HG03039 (cell line): ENCODE data around the gene NHSL1.
"Not testable (repeated sequence)": the region's sequence is repeated elsewhere in the genome, so short reads cannot be mapped to it uniquely, and the experiment has no call there.

Experiments
- ATAC-seq: cut with Tn5 transposase; IDR thresholded peaks from one replicate; pipeline ENCODE4 v1.9.1; 2021; ENCODE audit warnings: mild to moderate bottlenecking, moderate library complexity; ENCODE audit not compliant: unreplicated experiment

Gene NHSL1

DNA sequence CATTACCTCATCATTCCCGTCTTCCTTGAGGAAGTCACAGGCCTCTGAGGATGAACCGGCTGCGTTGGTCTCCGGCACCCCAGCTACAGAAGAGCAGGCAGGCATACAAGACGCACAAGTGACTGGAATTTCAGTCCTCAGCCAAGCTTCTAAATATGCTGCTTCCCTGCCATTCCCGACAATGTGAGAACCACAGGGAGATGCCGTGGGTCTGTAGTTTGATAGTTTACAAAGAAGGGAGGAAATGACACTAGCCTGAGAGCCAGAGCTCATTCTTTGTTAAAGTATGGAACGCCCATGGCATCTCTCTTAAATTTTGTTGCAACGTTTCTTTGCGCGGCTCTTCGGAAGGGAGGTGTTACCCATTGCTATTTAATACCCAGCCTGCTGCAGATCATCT is 69.5 kb downstream of the NHSL1 start:
- no peak for ATAC-seq

DNA sequence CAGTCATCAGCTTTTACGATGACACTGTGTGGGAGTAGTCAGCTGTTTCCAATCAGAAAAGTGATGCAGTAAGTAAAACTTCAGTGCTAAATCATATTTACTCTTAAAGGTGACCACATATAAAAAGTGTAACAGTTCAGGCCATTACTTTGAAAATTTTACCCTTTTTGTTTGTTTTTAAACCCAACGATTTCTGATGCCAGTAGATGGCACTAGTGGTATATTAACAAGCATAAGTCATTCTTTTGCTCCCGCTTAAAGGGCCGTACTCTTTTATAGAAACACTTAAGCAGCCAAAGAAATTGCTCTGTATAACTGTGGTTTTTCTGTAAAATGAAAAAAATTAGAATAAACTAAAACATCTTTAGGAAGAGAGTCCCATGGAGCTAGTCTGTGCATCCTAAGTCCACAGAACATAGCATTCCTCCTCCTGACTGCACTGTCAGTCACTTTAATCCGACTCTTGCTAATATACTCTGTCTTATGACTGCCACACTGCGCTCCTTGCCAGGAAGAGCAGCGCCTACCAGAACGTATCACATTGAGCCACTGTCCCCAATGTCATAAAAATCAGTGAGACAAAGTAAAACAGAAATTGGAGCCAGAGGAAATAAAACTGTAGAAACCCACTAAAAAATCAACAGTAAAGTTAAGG is 70.2 kb downstream of the NHSL1 start:
- no peak for ATAC-seq

DNA sequence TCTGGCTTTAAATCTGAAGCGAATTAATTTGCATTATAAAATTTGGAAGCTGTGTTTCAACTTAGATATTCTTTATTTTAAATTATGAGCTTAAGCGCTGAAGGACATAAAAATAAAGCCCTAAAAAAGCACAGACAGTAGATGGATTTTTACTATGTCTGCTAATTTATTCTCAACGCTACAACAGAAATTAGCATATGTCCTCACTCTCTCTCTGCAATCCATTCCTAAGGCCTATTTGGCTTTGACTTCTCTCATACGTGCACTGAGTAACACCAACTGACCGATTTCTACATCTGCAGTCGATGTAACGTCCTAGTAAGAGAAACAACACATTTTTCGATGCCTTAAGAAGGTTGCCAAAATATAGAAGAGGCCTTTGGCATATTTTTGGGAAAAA is 71.6 kb downstream of the NHSL1 start:
- no peak for ATAC-seq

DNA sequence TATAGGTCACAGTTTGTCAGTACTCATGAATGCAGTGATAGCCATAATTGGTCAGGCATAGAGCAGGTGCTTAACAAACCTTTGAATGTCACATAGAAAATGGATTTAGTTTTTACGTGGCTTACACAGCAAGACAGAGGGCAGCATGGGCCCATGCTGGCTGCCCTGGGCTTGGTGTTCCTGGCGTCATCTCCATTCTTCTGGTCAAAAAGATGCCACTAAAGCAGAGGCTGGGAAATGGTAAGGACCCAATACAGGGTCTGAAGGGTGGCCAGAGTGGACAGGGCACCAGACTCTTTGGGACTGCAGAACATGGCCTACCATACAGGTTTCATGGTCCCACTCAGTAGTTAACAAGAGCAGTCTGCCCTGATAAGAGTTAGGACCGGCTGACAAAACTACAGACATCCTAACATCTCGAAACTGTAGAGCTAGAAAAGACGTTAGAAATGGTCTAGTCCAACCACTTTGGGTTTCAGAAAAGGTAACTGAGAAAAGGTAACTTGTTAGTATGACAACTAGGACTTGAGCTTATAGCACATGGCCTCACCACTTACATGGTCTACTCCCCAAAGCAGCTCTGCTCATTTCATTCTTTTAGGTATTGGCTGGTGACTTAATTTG is 72.7 kb downstream of the NHSL1 start:
- no peak for ATAC-seq

DNA sequence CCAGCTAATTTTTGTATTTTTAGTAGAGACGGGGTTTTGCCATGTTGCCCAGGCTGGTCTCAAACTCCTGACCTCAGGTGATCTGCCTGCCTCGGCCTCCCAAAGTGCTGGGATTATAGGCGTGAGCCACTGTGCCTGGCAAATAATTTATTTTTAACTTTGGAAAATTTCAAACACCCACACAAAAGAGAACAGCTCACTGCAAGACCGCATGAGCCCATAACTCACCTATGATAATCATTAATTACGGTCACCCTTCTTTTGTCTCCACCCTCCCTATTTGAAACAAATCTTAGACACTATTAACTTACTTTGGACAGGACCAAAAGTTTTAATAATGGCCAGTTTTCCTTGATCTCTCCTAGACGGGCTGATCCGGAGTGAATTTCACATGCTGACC is 74.0 kb downstream of the NHSL1 start:
- ATAC-seq, result not testable (repeated sequence)

DNA sequence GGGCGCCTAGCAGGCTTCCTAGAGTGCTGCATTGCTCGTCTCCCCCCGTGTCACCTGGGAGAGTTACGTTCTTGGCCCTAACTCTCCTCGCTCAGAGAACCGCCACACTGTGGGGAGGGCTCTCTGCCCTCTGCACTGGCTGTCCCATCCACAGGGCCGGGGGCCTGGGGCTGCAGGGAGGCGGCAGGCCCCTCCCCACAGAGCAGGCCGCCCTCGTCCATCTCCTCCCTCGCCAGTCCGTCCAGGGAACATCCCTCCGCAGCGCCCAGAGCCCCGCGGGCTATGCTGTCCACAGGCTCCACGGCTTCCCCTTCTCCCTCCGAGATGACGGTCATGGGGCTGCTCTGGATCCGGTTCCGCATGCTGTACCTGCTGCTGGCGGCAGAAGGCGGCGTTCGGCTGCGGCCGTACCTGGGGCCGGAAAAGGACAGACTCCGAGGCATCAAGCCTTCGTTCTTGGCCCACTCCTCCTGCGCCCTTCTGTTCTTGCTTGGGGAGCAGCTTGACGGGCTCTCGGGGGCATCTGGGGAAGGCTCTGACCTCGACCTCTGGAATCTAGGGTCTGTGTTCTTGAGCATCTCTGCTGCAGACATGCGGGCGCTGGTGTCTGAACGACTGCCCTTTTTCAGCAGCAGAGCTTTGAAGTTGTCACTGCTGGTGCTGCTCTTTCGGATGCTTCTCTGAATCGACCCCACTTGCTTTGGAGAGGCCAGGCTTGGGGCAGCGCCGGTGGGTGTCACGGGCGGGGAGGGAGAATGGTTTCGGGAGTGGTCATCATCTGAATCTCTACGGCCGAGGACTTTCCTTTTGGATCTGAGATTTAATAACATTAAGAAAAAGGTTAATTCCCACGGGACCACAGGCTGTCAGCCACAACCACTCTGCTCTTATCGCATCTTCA is 75.0 kb downstream of the NHSL1 start:
- ATAC-seq, result no peak

DNA sequence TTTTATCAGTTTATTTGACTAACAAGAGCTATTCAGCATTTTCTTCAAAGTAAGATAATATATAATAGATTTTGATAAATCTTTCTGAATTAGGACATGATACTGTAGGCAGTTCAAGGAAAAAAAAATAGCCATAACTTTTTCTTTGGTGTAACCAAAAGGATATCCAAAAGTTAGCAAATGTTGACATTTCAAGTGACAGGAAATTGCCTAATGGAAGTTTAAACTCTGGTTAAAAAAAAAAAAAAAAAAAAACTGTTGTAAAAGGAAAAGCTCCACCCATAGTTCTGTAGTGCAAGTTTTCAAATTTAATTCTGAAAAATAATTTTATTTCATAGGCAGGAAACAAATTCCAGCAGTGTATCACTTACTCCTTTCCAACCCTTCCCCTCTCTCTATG is 76.4 kb downstream of the NHSL1 start:
- no peak for ATAC-seq

DNA sequence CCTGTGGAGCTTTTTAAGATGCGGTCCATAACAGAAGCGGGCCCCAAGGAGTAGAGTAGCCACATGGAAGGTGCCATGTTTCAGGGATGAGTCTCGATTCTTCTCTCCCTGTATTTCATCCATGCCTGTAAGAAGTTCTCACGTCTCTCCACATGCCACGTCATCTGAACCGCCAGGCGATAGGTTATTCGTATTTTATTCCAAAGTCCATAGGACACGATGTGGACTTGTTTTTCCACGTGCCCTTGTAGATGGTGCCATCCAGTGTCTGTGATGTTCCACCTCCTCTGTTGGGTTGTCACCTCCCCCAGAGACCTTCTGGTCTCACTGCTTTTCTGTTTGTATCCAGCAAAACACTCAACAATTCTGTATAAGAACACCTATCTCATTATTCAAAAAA is 77.7 kb downstream of the NHSL1 start:
- ATAC-seq, result no peak

DNA sequence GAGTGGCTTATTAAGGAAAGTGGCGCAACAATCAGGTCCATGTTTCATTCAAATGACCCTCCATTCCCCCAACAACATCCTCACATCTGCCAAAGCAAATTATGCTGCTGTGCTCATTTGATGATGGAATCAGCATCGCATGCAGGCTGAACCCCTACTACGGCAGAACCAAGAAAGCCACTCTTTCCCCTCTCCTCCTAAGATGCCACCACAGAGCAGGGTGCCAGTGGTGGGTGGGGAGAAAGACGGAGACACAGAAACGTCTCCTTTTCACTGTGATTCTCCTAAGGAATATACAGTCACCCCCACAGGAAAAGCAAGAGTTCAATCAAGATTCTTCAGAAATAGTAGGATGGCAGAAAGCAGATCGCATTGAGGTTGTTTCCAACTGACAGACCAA is 78.2 kb downstream of the NHSL1 start:
- ATAC-seq, result no peak

DNA sequence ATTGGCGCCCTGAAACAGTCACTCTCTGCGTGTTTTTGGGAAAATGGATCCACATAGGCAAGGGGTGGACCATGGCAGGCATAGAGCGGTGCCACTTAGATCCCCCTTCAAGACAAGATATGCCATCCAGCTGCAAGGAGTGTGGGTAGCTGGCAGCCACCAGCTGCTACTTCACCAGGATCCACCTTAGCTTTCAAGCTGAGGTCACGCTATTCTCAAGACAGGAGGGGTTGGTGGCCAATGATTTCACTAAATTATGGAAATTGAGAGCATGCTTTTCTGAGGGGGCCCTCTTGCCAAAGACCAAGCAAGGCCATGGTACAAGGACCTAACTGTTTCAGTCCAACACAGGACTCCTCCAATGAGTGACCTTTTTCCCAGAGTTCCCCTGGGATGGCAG is 78.9 kb downstream of the NHSL1 start:
- no peak for ATAC-seq

DNA sequence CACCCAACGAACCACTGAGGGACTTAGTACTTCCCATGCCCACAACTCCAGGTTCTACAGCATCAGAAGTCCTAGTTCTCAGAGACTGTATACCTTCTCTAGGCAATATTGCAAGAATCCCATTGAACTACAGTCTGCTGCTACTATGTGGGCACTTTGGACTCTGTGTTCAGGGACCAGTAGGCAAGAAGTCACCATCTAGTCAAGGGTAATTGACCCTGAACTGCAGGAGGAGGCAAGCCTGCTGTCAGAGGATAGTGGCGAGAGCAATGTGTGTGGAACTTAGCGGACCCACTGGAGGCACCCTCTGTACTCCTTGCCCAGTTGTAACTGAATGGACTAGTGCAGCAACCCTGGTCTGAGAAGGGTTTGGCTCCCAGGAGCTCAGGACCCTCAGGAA is 79.5 kb downstream of the NHSL1 start:
- no peak for ATAC-seq

DNA sequence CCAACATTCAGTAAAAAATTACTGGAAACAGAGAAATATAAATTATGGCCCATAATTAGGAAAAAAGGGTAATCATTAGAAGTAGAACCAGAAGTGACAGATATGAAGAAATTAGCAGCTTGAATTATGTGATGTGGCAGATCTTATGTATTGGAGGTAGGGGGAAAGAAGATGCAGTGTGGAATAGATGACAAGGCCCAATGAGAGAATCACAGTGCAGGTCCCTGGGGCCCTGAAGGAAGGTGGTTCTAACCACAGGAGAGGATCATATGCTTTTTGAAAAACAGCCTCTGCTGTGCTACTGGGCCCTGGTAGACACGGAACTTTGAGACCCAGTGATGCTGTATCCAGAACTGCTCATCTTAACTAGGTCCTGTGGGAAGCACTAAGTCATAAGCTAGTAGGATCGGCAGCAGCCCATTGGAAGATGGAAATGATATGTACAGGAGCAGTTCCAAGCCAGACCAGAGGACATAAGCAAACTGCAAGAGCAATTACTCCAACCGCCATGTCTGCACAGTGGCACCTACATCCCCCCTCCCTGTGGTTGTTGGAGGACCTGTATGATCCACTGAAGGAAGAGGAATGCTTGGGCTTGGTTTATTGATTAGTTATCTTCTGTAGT is 81.1 kb downstream of the NHSL1 start:
- ATAC-seq, result no peak

DNA sequence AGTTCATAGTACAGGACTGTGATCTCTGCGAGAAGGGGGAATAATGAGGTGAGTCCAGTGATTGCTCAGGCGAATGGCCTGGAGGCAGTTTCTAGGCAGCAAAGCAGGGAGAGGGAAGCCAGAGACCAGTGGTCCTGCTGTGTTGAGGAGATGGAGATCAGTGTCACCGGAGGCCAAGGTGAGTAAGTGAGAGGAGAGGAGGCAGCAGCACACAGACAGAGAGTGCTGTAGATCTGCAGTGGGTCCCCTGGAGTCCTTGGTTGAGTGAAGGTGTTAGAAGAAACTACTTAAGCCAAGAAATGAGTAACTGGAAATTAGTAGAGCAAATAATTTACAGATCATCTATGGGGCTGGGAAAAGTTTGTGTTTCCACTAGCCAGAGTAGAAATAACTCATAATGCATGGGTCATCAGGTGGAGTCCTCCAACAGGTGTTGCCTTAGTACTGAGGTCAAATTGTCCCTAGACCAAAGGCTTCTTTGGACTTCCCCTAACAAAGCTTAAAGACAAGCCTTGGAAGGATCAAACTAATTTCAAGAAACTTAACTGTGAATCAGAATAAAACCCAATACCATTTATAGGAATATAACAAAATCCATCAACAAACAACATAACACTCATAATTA is 81.7 kb downstream of the NHSL1 start:
- ATAC-seq, result no peak

DNA sequence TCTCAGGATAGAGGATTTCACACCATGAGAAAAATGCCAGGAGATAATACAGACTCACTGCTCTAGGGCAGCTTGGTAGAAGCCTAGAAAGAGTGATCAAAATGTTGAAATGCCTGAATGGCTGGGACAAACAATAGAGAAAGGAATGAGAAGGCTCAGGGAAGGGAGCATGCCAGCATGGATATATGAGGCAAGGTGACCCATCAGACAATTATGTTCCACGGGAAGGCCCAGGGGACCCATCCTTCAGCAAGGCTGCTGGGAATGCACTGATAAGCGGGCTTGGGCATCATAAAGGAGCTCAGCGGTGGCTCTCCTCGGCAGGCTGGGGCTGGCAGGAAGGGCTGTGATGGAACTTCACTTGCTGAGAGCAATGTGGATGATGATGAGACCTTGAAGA is 83.1 kb downstream of the NHSL1 start:
- no peak for ATAC-seq

DNA sequence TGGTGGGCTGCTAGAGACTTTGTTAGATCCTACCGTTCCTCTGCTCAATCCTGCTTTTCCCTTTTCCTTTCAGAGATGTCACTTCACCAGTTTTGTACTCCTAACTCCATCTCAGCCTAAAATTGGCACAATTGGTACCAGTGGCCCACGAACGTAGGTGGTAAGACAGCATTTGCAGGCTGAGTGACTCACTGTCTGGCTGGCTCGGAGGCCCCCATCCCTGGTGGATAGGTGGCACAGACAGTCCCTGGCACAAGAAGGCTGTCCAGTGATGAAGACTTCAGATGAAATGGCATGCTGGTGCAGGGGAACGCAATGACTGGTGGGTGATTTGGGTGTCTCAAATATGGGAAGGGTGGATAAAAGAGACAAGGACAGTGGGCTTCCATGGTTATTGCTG is 84.2 kb downstream of the NHSL1 start:
- ATAC-seq, result no peak

DNA sequence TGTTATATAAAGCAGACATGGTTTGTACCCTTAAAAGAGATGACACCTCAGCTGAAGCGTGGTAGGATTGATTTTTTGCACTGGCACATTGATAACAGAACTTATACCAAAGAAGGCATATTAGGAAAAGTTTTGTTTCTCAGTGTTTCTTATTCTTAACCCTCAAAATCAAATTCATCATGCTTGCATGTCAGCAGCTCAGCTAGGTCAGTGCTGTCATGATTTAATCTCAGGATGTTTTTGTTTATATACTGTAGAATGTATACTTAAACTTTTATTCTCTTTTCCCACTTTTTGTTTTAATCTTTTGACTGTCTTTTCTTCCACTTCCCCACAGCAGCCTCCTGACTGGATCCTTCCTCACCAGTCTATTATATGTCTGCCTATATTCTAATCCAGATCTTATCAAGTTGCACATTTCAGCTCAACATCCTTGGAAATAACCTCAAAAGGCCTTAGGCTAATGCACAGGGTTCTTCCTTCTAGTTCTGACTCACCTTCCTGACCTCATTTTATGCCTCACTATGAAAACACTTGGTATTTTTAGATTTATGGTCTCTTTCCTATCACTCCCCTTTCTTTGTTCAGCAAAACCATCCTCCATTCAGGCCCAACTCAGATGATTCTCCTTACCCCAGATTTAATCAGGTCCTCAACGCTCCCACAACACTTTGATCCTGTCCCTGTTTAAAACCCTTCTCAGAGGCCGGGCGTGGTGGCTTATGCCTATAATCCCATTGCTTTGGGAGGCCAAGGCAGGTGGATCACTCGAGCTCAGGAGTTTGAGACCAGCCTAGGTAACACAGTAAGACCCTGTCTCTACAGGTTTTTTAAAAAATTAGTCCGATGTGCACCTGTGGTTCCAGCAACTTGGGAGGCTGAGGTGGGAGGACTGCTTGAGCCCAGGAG is 88.1 kb downstream of the NHSL1 start:
- ATAC-seq, result peak; percentile 57

DNA sequence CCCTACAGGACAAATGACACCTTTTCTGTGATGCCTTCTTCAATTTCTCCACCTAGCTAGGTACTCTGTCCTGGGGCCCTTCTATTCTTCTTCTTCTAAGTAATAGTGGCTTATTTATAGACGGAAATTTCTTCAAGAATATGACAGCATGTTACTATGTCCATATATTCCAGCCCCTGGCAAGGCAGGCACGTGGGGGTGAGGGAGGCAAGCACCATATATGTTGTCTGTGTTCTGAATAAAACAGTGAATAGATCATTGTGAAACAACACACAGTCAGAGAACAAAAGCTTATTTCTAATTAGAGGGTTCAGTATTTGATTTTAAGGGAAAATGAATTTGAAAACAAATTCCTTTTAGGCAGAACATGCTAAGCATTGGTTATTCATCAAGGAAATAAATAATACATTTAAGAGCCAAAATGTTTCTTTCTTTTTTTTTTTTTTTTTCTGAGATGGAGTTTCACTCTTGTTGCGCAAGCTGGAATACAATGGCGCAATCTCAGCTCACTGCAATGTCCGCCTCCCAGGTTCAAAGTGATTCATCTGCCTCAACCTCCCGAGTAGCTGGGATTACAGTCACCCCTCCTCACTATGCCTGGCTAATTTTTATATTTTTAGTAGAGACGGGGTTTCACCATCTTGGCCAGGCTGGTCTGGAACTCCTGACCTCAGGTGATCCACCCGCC is 89.1 kb downstream of the NHSL1 start:
- ATAC-seq, result no peak

DNA sequence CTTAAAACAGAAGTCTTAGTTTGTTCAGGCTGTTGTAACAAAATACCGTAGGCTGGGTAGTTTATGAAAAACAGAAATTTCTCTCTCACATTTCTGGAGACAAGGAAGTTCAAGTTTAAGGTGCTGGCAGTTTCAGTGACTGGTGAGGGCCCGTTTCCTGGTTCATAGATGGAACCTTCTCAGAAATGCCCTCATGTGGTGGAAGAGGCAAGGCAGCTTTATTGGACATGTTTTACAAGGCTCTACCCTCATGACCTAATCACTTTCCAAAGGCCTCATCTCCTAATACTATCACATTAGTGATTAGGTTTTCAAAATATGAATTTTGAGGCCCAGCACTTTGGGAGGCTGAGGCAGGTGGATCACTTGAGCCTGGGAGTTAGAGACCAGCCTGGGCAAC is 92.9 kb downstream of the NHSL1 start:
- no peak for ATAC-seq

DNA sequence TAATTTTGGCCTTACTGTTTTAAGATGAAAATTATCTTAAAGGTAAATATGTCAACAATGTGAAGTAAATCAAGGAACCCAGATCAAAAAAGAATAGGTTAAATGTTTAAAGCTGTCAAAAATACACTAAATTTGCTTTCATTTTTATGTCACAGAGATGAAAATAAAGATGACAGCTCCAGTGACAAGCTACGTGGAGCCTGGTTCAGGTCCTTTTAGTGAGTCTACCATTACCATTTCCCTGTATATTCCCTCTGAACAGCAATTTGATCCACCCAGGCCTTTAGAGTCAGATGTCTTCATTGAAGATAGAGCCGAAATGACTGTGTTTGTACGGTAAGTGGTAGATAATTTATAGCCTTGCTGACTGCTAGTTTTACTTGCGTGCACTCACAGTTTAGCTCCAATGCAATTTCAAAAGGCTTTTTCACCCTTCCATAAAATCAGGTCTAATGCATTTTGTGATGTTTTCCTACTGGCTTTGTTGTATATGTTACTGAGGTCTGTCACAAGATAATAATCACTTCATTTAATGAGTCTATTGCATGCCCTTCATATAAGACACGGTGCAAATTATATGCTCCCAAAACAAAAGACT is 93.4 kb downstream of the NHSL1 start:
- no peak for ATAC-seq
